Fibroblast of skin of scalp (primary cell): ENCODE data around the gene NRARP.

Experiments
- DNase-seq: peaks from one replicate; pipeline ENCODE4 v3.0.0-alpha.2; 2013

Gene NRARP

DNA sequence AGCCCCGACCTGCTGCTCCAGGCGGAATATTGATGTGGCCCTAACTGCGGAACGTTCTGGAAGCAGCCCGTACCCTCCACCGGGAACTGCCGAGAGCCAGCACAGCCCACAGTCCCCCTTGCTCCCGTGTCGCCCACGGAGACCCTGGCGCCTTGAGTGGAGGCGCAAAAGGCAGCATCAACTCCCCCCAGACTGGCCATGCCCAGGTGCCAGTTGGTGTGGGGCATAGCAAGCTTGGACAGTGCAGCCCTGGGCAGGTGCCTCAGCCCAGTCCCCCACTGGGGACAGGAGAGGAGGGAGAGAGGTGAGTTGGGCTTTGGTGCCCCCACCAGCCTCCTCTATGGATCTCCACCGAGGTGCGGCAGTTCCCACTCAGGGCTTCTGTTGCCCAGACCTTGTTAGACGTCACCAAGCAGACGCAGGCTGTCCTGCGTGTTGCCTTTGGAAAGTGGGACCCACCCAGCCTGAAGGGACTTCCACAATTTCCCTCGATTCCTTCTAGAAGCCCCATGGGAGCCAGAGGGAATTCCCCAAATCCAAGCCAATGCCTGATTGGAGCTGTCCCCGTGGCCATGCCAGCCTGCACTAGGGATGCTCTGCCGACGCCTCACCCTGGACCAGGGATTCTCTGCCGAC, 19.8 kb upstream of the NRARP start:
- DNase-seq: no peak

DNA sequence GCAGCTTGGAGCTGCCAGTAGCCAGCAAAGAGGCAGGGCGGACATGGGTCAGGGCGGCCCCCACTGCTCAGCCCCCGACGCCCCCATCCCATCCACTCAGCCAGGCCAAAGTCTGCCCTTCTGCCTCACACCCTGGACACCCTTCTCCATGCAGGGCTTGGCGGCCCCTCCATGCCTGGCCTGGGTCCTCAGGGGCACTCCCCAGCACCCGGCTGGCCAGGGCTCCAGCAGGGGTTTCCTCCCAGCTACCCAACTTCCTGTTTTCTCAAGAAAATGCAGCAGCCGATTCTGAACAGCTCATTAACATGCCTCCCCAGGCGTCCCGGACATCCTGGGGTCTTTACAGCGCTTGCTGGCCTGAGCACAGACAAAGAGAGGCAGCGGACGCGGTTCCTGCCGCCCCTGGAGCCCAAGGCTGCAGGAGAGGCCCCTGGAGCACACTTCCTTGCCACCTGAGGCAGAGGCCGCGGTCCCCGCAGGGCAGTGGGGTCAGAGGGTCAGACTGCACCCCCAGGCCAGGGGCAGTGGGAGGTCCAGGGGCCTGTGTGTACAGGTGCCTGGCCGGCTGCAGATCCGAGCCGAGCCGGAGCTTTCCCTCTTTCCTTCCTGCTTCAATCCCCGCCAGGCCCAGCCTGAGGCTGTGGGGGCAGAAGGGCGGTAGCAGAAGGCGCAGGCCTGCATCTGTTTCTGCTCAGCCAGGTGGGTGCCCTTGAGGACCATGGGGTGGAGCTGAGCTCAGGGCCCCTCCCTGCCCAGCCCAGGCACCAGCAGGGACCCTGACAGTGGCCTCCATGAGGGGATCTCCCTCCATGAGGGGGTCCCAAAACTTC, 18.7 kb upstream of the NRARP start:
- no peak for DNase-seq

DNA sequence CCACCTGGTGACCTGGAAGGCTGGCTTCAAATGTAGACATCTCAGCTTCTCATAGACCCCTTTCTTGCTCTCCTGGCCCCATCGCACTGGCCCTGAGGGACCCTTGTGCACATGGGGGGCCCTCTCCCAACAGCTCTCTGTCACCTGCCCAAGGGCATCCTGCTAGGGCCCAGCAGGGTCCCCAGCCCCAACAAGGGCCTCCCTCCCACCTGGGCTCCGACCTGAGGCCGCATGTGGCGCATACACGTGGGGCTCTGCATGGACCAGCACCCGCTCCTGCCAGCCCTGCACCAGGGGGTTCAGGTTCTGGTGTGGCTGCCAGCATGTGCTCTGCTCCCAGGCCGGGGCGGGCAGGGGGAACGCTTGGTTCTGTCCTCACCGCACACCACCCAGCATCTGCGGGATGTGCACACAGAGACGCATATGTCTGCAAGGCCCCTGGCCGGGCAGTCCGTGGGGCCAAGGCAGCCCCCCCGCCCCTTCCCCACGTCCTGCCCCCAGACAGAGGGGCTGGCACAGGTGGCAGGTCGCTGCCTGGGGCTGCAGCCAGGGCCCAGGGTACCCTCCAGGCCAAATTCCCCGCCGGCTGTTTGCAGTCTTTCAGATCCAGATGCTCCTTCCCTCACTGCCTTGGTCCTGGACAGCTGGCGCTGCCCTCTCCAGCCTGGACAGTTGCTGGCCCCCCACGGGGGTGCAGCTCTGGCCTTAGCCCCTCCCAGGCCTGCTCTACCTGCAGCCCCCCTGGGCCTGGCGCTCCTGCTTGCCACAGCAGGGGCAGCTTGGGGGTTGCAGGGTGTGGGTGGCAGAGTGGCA, 17.9 kb upstream of the NRARP start:
- no peak for DNase-seq

DNA sequence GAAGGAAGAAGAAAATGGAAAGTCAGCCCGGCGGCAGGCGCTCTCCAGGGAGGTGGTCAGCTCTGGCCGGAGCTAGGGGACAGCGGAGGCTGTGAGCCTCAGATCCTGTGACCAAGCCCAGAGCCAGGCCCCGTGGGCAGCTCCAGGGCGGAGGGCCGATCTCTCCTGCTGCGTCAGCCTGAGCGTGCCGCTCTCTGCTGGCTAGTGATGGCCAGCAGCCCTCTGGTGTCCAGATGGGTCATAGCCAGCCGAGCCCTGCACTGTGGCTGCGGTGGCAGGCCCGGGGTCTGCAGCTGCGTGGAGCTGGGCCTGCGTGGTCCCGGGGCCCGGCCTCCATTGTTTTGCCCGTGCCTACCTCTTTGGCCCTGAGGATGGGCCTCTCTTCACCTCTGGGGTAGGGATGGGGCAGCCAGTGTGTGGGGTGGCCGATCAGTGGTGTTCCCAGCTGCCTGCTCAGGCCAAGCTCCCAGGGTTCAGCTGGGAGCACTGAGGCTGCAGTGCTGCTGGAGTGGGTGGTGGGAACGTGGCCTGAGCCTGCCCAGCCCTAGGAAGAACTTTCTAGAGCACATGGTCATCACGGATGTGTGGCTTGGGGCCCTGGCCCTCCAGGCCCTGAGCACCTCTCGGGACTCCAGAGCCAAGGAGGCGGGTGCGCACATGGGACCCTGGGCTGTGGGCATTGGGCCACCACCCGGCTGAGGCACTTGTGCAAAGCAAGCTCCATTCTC, 17.1 kb upstream of the NRARP start:
- DNase-seq: no peak

DNA sequence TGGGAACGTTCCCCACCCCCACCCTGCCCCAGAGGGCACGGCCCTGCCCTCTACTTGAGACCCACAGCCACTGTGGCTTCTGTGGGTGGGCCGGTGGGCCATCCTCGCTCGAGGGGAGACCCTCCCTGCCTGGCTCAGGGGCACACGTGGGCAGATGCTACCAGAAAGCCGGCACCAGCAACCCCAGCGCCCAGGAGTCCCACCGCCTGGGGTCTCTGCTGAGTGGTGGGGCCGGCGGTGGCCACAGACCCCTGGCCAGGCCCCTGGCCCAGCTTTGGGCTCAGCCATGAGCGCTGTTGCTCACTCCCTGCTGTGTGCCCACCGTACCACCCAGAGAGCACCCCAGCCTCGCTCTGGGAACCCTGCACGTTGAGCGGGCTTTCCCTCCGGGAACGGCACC, 16.5 kb upstream of the NRARP start:
- DNase-seq: no peak

DNA sequence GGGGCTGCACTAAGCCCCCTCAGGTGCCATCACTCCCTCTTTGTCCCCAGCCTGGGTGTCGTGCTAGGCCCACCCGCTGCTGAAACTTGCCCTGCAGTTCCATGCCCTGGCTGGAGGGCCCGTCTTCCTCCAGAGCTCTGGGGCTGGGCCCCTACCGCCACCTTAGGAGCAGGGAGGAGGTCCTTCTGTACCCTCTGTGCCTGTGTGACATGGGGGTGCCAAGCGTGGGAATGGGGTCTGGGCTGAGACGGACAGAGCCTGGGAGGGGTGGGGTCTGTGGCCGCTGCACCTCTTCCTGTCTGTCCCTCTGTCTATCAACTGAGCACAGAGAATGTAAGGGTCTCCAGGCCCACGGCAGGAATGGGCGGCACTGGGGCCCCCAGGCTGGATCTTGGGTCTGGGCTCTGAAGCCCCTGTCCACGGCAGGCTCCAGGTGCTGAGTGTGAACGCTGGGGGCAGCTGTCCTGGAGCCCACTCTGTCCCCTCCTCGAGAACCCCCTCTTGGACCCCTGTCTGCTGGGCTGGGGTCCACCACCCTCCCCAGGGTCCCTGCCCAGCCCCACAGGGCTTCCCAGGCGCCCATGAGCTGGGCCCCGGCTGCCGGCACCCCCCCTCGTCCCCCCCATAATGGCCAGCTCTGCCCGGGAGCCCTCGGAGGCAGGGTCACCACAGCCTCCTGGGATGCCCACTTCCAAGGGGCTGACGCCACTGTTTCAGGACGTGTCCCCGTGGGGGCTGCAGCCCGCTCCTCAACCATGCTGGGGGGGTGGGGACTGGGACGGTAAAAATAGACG, 15.8 kb upstream of the NRARP start:
- DNase-seq: no peak

DNA sequence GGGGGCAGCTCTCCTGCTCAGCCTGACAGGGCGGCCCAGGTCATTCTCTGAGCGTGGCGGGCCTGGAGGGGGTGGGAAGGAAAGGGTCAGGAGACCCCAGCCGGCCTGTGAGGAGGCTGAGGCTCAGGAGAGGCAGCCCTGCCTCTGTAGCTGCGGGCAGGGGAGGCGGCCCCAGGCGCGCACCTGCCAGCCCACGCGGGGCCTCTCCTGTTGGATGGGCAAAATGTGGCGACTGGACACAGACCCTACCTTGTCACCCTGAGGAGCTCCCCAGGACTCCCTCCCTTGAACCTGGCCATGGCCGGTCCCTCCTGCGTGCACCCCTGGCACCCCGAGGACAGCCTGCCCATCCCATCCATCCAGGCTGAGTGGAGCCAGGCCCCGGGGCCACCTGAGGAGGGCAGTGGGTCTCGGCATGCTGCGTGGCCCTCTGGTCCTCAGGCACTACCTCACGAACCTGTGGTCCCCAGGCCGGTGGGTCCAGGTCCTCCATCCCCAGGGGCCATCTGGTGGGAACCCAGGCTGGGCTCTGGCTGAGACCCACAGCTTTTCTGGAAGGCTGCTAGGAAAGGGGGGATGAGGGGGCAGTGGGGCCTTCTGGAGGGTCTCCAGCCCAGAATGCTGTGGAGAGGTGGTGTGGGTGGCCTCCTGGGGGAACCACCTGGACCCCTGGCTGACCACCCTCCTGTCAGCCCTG, 15.1 kb upstream of the NRARP start:
- no peak for DNase-seq

DNA sequence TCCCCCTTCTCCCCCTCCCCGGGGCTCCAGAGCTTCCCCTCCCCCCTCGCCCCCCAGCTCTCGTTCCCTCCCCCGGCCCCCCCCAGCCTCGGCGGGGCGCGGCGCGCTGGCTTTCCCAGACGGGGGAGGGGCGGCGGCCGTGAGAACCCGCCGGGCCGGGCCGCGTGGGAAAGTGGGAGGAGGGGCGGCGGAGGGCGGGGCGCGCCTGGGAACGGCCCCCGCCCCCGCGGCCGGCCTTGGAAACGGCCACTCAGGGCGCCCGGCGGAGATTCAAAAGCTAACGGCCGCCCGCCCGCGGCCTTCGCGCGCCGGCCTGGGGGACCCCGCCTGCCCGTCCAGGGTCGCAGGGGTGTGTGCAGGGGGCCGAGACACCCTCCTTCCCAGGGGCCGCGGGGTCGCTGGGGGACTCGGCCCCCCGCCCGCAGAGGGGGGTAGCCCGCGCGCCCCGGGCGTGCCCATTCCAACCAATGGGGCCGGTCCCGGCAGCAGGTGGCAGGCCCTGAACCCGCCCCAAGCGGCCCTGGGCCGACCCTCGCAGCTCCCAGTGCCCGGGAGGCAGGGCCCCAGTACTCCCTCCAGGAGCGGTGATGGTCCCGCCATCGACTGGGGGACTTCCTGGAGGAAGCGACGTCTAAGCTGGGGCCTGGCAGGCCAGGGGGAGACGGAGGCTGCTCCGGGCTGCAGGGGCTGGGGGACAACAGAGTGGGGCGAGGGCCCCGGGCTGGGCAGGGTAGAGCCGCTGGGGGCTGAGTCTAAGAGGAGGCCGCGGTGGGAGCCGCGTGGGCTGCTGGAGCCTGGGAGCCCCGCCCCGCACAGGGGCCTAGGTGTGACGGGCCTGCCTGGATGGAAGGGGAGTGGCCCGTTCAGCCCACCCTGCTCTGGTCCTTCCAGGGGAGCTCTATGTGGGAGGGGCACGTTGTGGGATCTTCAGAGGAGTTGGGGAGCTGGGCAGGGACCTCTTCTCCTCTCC, 14.2 kb upstream of the NRARP start:
- peak; percentile 41 for DNase-seq

DNA sequence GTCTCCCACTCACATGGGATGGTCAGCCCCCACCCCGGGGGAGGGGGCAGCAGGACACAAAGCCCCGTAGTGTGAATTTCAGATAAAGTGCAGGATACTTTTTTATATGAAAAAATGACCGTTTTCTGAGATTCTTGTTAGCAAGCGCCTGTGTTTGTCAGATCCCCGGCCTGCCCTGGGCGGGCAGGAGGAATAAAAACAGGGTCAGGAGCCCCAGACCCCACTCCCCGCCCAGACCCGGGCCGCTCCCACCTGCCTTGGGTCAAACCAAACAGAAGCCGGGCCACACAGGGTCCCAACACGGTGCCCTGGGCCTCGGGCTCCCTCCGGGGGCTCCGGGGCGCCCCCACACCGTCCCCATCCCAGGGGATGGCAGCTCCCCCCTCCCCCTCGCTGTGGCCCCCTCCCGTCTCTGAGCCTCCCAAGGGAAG, 13.5 kb upstream of the NRARP start:
- DNase-seq: no peak

DNA sequence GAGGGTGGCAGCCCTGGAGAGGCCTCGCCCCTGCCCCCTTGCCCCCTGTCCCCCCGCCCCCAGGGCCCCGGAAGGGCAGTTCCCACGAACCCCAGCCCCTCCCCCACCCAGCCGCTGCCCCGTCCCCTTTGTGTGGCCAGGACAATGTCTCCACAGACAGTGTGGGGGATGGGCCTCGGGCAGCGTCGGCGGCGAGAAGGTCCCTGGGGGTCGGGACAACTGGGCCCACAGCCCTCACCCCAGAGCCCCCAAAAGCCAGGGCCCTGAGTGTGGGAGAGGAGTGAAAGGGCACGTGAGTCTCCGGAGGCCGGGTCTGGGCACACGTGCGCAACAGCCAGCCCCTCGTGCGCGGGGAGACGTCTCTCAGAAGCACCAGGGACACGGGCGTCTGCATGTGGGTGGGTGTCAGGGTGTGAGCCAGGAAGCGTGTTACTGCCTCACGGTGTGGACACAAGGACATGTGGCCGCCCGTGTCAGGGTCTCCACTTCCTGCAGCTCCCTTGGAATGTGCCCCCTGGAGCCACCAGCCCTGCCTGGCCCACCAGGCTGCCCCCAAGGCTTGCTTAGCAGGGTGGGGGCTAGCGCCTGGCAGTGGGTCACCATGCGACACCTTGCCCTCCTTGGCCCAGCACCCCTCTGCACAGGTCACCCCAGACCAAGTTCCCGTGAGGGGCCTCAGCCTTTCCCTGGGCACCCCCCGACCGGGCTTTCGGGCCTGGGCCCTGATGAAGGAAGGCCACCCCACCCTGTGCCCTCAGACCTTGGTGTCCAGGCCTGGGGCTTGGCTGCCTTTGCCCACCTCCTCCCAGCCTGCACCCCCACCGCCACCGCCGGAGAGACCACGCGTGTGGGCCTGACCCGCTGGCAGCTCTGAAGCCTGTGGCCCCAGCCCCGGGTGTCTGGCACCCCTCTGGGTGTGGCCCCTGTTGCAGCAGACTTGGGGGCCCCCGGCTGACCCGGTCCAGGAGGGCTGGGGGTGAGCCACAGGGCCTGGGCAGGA, 12.8 kb upstream of the NRARP start:
- DNase-seq: no peak

DNA sequence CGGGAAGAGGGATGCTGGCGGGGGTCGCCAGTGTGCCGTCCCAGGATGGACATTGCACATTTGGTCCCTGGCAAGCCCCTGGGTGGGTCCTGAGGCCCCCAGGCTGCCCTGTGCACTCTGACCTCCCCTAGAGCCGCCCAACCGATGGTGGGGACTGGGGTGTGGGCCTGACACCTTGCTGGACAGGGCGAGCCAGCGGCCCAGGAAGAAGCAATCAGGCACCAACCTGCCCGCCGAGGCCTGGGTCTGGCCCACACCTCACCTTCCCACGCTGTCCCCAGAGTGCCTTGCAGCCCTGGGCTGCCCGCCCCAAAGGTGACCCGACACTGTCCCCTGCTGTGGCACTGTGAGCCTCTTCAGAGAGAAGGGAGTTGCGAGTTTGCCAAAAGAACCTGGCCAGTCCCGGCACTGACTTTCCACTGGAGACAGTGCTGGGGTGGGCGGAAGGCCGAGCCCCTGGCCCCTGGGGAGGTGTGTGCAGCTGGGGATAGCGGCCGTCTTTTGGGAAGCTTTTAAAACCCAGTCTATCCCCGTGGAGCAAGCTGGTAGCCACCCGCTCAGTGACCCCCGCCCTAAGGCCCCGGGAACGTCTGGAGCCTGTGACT, 12.0 kb upstream of the NRARP start:
- DNase-seq: no peak

DNA sequence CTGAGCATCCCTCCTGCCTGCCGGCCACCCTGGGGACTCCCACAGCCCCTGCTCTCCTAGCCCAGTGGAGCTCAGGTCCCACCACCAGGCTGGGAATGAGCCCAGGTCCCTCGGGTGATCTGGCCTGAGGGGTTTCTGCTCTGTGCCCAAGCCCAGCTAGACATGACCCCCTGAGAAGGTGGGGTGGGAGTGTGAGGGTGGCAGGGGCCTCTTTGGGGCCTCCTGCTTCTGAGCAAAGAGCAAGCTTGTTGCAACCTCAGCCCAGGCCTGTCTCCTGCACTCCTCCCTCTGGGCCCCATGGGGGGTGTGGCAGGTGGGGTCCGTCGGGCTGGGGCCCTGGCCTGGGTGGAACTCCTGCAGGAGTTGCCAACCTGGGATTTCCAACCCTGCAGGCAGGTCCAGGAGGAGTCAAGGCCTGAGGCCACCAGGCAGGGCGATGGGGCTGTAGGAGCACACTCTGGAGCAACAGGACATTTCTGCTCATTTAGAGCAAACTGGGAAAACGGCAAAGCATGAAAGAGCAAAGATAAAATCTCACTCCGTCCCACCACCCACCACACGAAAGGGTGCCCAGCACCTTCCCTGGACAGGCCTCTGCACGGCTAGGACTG, 11.4 kb upstream of the NRARP start:
- DNase-seq: no peak

DNA sequence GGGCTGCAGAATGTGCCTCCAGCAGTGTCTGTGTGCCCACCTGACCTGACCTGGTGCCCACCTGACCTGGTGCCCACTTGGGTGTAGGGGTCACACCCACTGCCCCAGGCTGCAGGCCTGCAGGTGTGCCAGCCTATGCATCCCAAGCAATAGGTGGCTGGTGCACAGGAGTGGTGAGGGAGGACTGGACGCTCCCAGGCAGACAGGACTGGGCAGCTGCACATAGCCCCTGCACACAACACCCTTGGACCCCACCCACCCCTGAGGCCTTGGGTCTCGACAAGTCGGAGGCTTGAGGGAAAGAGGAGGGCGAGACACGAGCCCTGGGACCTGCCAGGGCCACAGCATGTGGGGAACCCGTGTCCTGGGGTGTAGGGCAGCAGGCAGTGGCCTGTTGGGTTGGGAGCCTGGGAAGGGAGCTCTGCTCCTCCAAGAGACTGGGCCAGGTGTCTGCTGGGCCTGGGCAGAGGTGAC, 10.8 kb upstream of the NRARP start:
- DNase-seq: no peak

DNA sequence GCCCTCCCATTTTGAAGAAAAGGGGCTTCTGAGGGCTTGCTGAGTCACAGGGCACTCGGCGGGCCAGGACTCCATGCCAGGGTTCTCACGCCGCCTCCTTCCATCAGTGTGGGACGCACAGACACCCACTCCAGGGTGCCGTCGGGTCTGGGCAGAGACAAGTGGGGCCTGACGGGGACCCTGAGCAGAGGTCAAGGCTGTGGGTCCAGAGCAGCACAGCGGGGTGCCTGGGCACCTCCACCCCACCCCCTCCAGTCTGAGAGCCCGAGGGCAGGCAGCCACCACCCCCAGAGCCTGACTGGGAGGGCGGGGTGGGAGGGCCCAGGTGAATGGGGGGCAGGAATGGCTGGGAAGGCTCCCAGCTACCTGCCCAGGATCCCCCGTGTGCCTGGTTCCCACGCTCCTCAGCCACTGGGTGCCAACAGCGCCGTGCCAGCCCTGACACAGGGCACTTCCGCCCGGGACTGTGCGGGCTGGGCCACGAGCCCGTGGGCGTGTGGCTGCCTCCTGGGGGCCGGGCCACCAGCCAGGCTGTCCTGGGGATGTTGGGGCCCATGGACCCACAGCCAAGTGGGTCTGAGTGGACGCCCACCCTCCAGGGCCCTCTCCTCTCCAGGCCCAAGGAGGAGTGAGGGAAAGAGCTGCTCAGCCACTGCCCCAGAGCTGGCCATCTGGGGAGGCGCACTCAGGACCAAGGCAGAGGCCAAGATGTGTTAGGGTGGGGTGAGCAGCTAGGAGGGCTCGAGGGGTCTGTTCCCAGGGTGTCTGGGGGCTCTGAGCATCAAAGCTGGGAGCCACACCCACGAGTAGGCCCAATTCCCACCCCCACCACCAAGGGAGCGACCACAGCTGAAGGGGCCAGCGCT, 10.1 kb upstream of the NRARP start:
- DNase-seq: no peak

DNA sequence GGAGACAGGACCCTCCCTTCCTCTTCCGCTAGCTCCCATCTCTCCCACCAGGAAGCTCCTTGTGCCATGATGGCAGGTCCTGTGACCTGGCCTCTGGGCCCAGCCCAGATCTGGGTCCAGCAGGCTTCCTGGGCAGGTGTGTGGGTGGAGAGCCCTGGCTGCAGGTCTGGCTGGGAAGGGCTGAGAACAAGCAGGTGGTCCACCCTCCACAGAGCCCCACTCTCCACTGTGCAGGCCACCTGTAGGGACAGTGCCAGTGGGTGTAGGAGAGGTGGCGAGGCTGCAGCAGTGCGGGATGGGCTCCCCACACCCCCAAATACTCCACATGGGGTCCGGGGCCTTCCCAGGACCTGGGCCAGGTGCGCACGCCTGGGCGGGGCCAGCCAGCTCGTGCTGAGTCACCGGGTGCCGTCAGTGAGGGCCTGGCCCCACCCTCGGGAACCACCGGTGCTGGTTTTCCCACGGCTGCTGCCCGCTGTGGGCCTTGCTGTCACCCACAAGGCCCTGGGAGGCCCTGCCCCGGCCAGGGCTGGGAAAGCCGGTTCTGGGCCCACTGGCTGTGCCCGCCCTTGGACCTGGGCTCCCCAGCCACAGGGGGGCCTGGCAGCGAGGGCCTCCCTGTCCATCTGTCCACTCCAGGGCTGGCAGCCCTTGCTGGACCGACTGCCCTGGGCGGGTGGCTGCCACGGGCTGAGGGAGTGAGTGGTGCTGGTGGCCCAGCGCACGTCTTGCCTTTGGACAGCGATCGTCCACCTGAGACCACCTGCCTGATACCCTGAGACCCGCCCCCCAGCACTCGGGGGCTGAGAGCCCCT, 9.3 kb upstream of the NRARP start:
- no peak for DNase-seq
